RCC 7860 (cell line): ENCODE data around the gene FOXP3.
"Not testable (repeated sequence)": the region's sequence is repeated elsewhere in the genome, so short reads cannot be mapped to it uniquely, and the experiment has no call there.

Experiments used
- DNase-seq: peaks from one replicate; pipeline ENCODE4 v3.0.0-alpha.2; 2015; ENCODE audit warnings: low spot score
- FAIRE-seq: peaks from 2 replicates; lab custom pipeline; 2012; peaks lifted over from hg19 to GRCh38; lab: Jason Lieb, UNC

FOXP3 gene

GRCh38 chrX:49264460-49264859 is at the start of gene FOXP3:
Gene FOXP3, minus strand, starts transcription at chrX:49264710. Its CDS starts 6,205 bp downstream, at chrX:49258505.
- no peak for FAIRE-seq

GRCh38 chrX:49312176-49312575 is 47.7 kb upstream of the FOXP3 start:
- DNase-seq: no peak
- FAIRE-seq: no peak

More at GRCh38 chrX:49264460-49264859, at the start of gene FOXP3:
- DNase-seq: no peak

GRCh38 chrX:49310371-49310770 is 45.9 kb upstream of the FOXP3 start:
- DNase-seq (no peak), FAIRE-seq (no peak)

GRCh38 chrX:49309401-49309981 is 45.0 kb upstream of the FOXP3 start:
- DNase-seq (no peak), FAIRE-seq (peak; percentile 74)

GRCh38 chrX:49308604-49309269 is 44.2 kb upstream of the FOXP3 start:
- no peak for FAIRE-seq
- no peak for DNase-seq

GRCh38 chrX:49307775-49308174 is 43.3 kb upstream of the FOXP3 start:
- not testable (repeated sequence) for FAIRE-seq, DNase-seq

GRCh38 chrX:49303346-49303745 is 38.8 kb upstream of the FOXP3 start, which contains the start of gene GAGE10:
Gene GAGE10, plus strand, starts transcription at chrX:49303646. Its CDS starts 1,214 bp downstream, at chrX:49304860.
- DNase-seq: no peak

GRCh38 chrX:49300703-49301102 is 36.2 kb upstream of the FOXP3 start:
- no peak for DNase-seq
- no peak for FAIRE-seq

More at GRCh38 chrX:49303346-49303745, 38.8 kb upstream of the FOXP3 start, which contains the start of gene GAGE10:
- no peak for FAIRE-seq

GRCh38 chrX:49299293-49299692 is 34.8 kb upstream of the FOXP3 start:
- FAIRE-seq, DNase-seq: not testable (repeated sequence)

GRCh38 chrX:49292400-49293362 is 28.2 kb upstream of the FOXP3 start:
- DNase-seq (no peak), FAIRE-seq (no peak)

- DNase-seq (peak; percentile 17), FAIRE-seq (no peak)
Measured at GRCh38 chrX:49291615-49292337, 27.3 kb upstream of the FOXP3 start.

- DNase-seq (no peak), FAIRE-seq (no peak)
Measured at GRCh38 chrX:49290215-49290614, 25.7 kb upstream of the FOXP3 start.

GRCh38 chrX:49287665-49288064 is 23.2 kb upstream of the FOXP3 start:
- FAIRE-seq (no peak), DNase-seq (no peak)

GRCh38 chrX:49286581-49286980 is 22.1 kb upstream of the FOXP3 start:
- no peak for FAIRE-seq

GRCh38 chrX:49286136-49286535 is 21.6 kb upstream of the FOXP3 start:
- FAIRE-seq: no peak
- no peak for DNase-seq

More at GRCh38 chrX:49286581-49286980, 22.1 kb upstream of the FOXP3 start:
- DNase-seq: no peak

GRCh38 chrX:49284212-49284611 is 19.7 kb upstream of the FOXP3 start:
- no peak for FAIRE-seq
- DNase-seq: no peak

GRCh38 chrX:49282647-49283011 is 18.1 kb upstream of the FOXP3 start:
- FAIRE-seq (no peak), DNase-seq (no peak)

GRCh38 chrX:49278081-49278480 is 13.6 kb upstream of the FOXP3 start:
- DNase-seq (no peak), FAIRE-seq (no peak)

GRCh38 chrX:49277535-49277830 is 13.0 kb upstream of the FOXP3 start:
- FAIRE-seq (no peak), DNase-seq (no peak)

- FAIRE-seq: no peak
- DNase-seq: no peak
Measured at GRCh38 chrX:49276671-49277534, 12.4 kb upstream of the FOXP3 start.
